HepG2 (cell line): Measurements from ENCODE around the gene ZBTB48. TPM values are rescaled to one million over a fixed set of nuclear protein-coding genes. Genes with fewer than 3 reads are reported as not detected.

Source experiments
- ATRX ChIP-seq: sonication (generic); formaldehyde crosslinking; IDR thresholded peaks from 2 replicates; pipeline ENCODE4 v1.4.0; 2020; ENCODE audit warnings: missing genetic modification reagents, borderline replicate concordance
- HOXA5 ChIP-seq: sonication (generic); formaldehyde crosslinking; IDR thresholded peaks from 2 replicates; pipeline ENCODE4 v1.4.0; 2020; ENCODE audit warnings: missing genetic modification reagents
- NR2F1 ChIP-seq, 2 experiments: fragments of 450-650 bp in 1 of 2; formaldehyde crosslinking in 1 of 2; IDR thresholded peaks; 2 replicates each; pipeline versions ENCODE4 v1.5.0 to v1.6.1; 2016 to 2020; ENCODE audit warnings: mild to moderate bottlenecking in 1 of 2, missing compliant biosample characterization in 1 of 2, missing genetic modification reagents in 1 of 2, moderate library complexity in 1 of 2
- RFX5 ChIP-seq: IDR thresholded peaks from 2 replicates; pipeline ENCODE4 v1.6.1; 2011; ENCODE audit warnings: low read depth, low read length, improper control_type of control experiment
- SMAD3 ChIP-seq: sonication (generic); formaldehyde crosslinking; IDR thresholded peaks from 2 replicates; pipeline ENCODE4 v1.4.0; 2020; ENCODE audit warnings: missing genetic modification reagents
- SOX6 ChIP-seq, 2 experiments: fragments of 450-650 bp in 1 of 2; sonication (generic) in 1 of 2; formaldehyde crosslinking in 1 of 2; IDR thresholded peaks; 2 replicates each; pipeline versions ENCODE4 v1.4.0 to v1.6.1; 2017 to 2020; ENCODE audit warnings: antibody characterized with exemption in 1 of 2, mild to moderate bottlenecking in 1 of 2, missing genetic modification reagents in 1 of 2
- SP5 ChIP-seq: IDR thresholded peaks from 2 replicates; pipeline ENCODE4 v1.6.1; 2016; ENCODE audit warnings: low read depth, borderline replicate concordance
- WIZ ChIP-seq: sonication (generic); formaldehyde crosslinking; IDR thresholded peaks from 2 replicates; pipeline ENCODE4 v1.5.1; 2020; ENCODE audit warnings: mild to moderate bottlenecking, missing genetic modification reagents
- YEATS4 ChIP-seq: sonication (generic); formaldehyde crosslinking; IDR thresholded peaks from 2 replicates; pipeline ENCODE4 v1.4.0; 2020; ENCODE audit warnings: missing genetic modification reagents, borderline replicate concordance
- YY1 ChIP-seq: IDR thresholded peaks from 2 replicates; pipeline ENCODE4 v1.6.1; 2011; ENCODE audit warnings: low read length, low read depth, moderate library complexity, mild to moderate bottlenecking; ENCODE audit not compliant: insufficient read depth, insufficient replicate concordance
- ZFAT ChIP-seq: sonication (generic); formaldehyde crosslinking; conservative IDR thresholded peaks from 2 replicates; pipeline ENCODE4 v1.8.1; 2023; ENCODE audit warnings: missing genetic modification reagents, inconsistent platforms
- ZFP37 ChIP-seq: sonication (generic); formaldehyde crosslinking; IDR thresholded peaks from 2 replicates; pipeline ENCODE4 v1.4.0; 2020; ENCODE audit warnings: missing genetic modification reagents, borderline replicate concordance
- ZNF563 ChIP-seq: sonication (generic); formaldehyde crosslinking; IDR thresholded peaks from 2 replicates; pipeline ENCODE4 v1.8.0; 2022; ENCODE audit warnings: mild to moderate bottlenecking, moderate library complexity, missing genetic modification reagents
- ZNF605 ChIP-seq: sonication (generic); formaldehyde crosslinking; IDR thresholded peaks from 2 replicates; pipeline ENCODE4 v1.8.0; 2022; ENCODE audit warnings: mild to moderate bottlenecking, missing genetic modification reagents
- ZNF607 ChIP-seq: sonication (generic); formaldehyde crosslinking; IDR thresholded peaks from 2 replicates; pipeline ENCODE4 v1.5.1; 2020; ENCODE audit warnings: missing genetic modification reagents, mild to moderate bottlenecking, borderline replicate concordance
- ZNF749 ChIP-seq: sonication (generic); formaldehyde crosslinking; IDR thresholded peaks from 2 replicates; pipeline ENCODE4 v1.8.0; 2022; ENCODE audit warnings: mild to moderate bottlenecking, missing genetic modification reagents, moderate library complexity, borderline replicate concordance
- polyA plus RNA-seq, 8 experiments: library from polyadenylated mRNA; depleted of rRNA in 3 of 8; stranded (reverse) in 7 of 8; unstranded in 1 of 8; fragments of >200 nt; fragmentation: Illumina TruSeq in 4 of 8; extraction: Trizol in 4 of 8; gene quantifications; 2 replicates each; pipeline versions ENCODE4 v1.2.1 to v1.2.3, GENCODE V29; 2011 to 2016; ENCODE audit warnings: low read depth in 4 of 8, missing spikeins in 1 of 8, mixed read lengths in 1 of 8; ENCODE audit not compliant: insufficient read depth in 1 of 8
- total RNA-seq, 5 experiments: library from RNA; depleted of rRNA; stranded (reverse); fragments of >200 nt; fragmentation: Illumina TruSeq; extraction: Trizol; gene quantifications; 2 replicates each; pipeline ENCODE4 v1.2.3, GENCODE V29; 2016; ENCODE audit warnings: low read depth in 1 of 5
- TF ChIP-seq, protein P1 (sequence below): sonication (generic); formaldehyde crosslinking; IDR thresholded peaks from 2 replicates; pipeline ENCODE4 v1.4.0; 2020; ENCODE audit warnings: missing genetic modification reagents
- TF ChIP-seq, protein P2 (sequence below): sonication (generic); formaldehyde crosslinking; IDR thresholded peaks from 2 replicates; pipeline ENCODE4 v1.8.1; 2023; ENCODE audit warnings: mild to moderate bottlenecking, inconsistent platforms, moderate library complexity, missing genetic modification reagents, borderline replicate concordance
- TF ChIP-seq, protein P3 (sequence below): sonication (generic); formaldehyde crosslinking; IDR thresholded peaks from 2 replicates; pipeline ENCODE4 v1.5.1; 2020; ENCODE audit warnings: mild to moderate bottlenecking, missing genetic modification reagents, borderline replicate concordance
- TF ChIP-seq, protein P4 (sequence below): sonication (generic); formaldehyde crosslinking; IDR thresholded peaks from 2 replicates; pipeline ENCODE4 v1.4.0; 2020; ENCODE audit warnings: missing genetic modification reagents
- TF ChIP-seq, protein P5 (sequence below): IDR thresholded peaks from 2 replicates; pipeline ENCODE4 v1.6.1; 2018; ENCODE audit warnings: missing genetic modification reagents, mild to moderate bottlenecking, missing compliant biosample characterization

ZBTB48 gene
- total and polyA plus RNA-seq, 2 of the 13 experiments (the other 11 are each of a cell fraction or from before 2014, with no cell fraction given): 13.0 to 17.1 TPM

DNA sequence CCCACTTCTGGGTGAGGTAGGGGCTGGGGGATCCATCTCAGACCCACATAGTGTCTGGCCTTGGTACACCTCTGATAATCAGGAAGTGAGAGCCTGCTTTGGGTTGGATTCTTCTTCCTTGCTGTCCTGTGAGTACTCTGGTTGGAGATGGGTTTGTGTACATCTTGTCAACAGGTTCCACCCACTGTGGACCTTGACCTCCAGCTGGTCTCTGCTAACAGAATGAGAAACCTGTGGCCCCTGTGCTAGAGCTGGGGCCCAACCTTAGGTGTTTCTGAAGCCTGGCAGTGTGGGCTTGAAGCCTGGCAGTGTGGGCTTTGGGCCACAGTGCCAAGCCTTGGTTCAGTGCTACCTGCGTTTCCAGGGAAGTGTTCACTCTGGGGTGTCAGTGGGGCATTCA is 2.6 kb downstream of the ZBTB48 start (continued):
- TF ChIP-seq, protein P1, sequence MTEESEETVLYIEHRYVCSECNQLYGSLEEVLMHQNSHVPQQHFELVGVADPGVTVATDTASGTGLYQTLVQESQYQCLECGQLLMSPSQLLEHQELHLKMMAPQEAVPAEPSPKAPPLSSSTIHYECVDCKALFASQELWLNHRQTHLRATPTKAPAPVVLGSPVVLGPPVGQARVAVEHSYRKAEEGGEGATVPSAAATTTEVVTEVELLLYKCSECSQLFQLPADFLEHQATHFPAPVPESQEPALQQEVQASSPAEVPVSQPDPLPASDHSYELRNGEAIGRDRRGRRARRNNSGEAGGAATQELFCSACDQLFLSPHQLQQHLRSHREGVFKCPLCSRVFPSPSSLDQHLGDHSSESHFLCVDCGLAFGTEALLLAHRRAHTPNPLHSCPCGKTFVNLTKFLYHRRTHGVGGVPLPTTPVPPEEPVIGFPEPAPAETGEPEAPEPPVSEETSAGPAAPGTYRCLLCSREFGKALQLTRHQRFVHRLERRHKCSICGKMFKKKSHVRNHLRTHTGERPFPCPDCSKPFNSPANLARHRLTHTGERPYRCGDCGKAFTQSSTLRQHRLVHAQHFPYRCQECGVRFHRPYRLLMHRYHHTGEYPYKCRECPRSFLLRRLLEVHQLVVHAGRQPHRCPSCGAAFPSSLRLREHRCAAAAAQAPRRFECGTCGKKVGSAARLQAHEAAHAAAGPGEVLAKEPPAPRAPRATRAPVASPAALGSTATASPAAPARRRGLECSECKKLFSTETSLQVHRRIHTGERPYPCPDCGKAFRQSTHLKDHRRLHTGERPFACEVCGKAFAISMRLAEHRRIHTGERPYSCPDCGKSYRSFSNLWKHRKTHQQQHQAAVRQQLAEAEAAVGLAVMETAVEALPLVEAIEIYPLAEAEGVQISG (CRISPR knock-in tag): peak; percentile 83
- TF ChIP-seq ZNF563 (no peak), NR2F1 (CRISPR knock-in tag; IDR thresholded peaks at IDR 0.05) (peak; percentile 28 to 44; a peak in 2 of 4 replicates), ZFP37 (CRISPR knock-in tag) (no peak), SMAD3 (CRISPR knock-in tag) (peak; percentile 83; the same call in 1 of the 2 replicates), ZNF605 (no peak), WIZ (CRISPR knock-in tag) (no peak), YY1 (no peak), SOX6 (IDR thresholded peaks at IDR 0.05) (no peak), SOX6 (CRISPR knock-in tag; IDR thresholded peaks at IDR 0.05) (peak; percentile 76), YEATS4 (CRISPR knock-in tag) (no peak), ATRX (CRISPR knock-in tag) (no peak), ZFAT (CRISPR knock-in tag) (no peak), ZNF607 (CRISPR knock-in tag) (peak; percentile 84; the same call in 1 of the 2 replicates), ZNF749 (CRISPR knock-in tag) (peak; percentile 39; the same call in 1 of the 2 replicates), SP5 (CRISPR knock-in tag) (peak; percentile 99), RFX5 (no peak), HOXA5 (CRISPR knock-in tag) (no peak)
- TF ChIP-seq, protein P2, sequence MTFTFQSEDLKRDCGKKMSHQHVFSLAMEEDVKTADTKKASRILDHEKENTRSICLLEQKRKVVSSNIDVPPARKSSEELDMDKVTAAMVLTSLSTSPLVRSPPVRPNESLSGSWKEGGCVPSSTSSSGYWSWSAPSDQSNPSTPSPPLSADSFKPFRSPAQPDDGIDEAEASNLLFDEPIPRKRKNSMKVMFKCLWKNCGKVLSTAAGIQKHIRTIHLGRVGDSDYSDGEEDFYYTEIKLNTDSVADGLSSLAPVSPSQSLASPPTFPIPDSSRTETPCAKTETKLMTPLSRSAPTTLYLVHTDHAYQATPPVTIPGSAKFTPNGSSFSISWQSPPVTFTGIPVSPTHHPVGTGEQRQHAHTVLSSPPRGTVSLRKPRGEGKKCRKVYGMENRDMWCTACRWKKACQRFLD: no peak
- TF ChIP-seq, protein P3, sequence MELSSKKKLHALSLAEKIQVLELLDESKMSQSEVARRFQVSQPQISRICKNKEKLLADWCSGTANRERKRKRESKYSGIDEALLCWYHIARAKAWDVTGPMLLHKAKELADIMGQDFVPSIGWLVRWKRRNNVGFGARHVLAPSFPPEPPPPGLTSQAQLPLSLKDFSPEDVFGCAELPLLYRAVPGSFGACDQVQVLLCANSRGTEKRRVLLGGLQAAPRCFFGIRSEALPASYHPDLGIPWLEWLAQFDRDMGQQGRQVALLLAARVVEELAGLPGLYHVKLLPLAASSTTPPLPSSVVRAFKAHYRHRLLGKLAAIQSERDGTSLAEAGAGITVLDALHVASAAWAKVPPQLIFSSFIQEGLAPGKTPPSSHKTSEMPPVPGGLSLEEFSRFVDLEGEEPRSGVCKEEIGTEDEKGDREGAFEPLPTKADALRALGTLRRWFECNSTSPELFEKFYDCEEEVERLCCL (CRISPR knock-in tag): no peak
- TF ChIP-seq, protein P4, sequence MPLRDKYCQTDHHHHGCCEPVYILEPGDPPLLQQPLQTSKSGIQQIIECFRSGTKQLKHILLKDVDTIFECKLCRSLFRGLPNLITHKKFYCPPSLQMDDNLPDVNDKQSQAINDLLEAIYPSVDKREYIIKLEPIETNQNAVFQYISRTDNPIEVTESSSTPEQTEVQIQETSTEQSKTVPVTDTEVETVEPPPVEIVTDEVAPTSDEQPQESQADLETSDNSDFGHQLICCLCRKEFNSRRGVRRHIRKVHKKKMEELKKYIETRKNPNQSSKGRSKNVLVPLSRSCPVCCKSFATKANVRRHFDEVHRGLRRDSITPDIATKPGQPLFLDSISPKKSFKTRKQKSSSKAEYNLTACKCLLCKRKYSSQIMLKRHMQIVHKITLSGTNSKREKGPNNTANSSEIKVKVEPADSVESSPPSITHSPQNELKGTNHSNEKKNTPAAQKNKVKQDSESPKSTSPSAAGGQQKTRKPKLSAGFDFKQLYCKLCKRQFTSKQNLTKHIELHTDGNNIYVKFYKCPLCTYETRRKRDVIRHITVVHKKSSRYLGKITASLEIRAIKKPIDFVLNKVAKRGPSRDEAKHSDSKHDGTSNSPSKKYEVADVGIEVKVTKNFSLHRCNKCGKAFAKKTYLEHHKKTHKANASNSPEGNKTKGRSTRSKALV: no peak
- TF ChIP-seq, protein P5, sequence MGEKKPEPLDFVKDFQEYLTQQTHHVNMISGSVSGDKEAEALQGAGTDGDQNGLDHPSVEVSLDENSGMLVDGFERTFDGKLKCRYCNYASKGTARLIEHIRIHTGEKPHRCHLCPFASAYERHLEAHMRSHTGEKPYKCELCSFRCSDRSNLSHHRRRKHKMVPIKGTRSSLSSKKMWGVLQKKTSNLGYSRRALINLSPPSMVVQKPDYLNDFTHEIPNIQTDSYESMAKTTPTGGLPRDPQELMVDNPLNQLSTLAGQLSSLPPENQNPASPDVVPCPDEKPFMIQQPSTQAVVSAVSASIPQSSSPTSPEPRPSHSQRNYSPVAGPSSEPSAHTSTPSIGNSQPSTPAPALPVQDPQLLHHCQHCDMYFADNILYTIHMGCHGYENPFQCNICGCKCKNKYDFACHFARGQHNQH (CRISPR knock-in tag): peak; percentile 80; the same call in 1 of the 2 replicates
